Measurements from ENCODE around the gene PRKCH.
A peak's percentile ranks its signal among the peaks of the same experiment; 100 is the strongest.
"Not testable (repeated sequence)": the region's sequence is repeated elsewhere in the genome, so short reads cannot be mapped to it uniquely, and the experiment has no call there.

Gene PRKCH

DNA sequence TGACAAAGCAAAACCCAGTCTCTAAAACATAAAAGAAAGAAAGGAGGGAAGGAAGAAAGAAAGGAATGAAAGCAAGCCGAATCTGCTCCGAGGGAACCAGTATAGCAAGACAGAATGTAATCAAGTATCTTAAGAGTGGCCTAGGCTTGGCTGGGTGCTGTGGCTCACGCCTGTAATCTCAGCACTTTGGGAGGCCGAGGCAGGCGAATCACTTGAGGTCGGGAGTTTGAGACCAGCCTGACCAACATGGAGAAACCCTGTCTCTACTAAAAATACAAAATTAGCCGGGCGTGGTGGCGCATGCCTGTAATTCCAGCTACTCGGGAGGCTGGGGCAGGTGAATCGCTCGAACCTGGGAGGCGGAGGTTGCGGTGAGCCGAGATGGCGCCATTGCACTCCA is 1.2 kb upstream of the PRKCH start:
- POLR2A ChIA-PET; H3K36me3 ChIP-seq (ENCODE audit: control insufficient read depth in 2 of 2, insufficient read depth in 1 of 2, low read length in 2 of 2); H3K27ac ChIP-seq (ENCODE audit: extremely low read depth, low read depth, low read length); H3K4me1 ChIP-seq (ENCODE audit: control insufficient read depth, insufficient read depth, low read length); H3K9me3 ChIP-seq (ENCODE audit: control insufficient read depth, insufficient read depth, low read depth, low read length); H3K4me3 ChIP-seq (ENCODE audit: low read depth, low read length): not testable (repeated sequence)
- peak; percentile 45 for TF ChIP-seq ZNF366 (tag by site-specific recombination; conservative IDR thresholded peaks at IDR 0.05)
- CTCF ChIA-PET: interaction anchor here (1.7 kb wide), 1 partner anchor 24 kb away, joined by 5 read pairs; no protein-coding TSS in a partner anchor

GRCh38 chr14:61320806-61321384 is 484 bp upstream of the PRKCH start:
- CTCF ChIA-PET: no interaction called here
- POLR2A ChIA-PET: interaction anchor here (0.6 kb wide), 1 partner anchor 599 kb away, joined by 4 read pairs; no protein-coding TSS in a partner anchor
- H3K4me1 ChIP-seq (ENCODE audit: control insufficient read depth, insufficient read depth, low read length): no peaks in the 10 kb centered on the region
- H3K27ac ChIP-seq (ENCODE audit: extremely low read depth, low read depth, low read length): peak overlapping the region; percentile 56; the same call in 1 of the 2 replicates
- no peaks in the 10 kb centered on the region for H3K36me3 ChIP-seq (ENCODE audit: control insufficient read depth in 2 of 2, insufficient read depth in 1 of 2, low read length in 2 of 2)
- H3K9me3 ChIP-seq (ENCODE audit: control insufficient read depth, insufficient read depth, low read depth, low read length): no peaks in the 10 kb centered on the region
- peak overlapping the region; percentile 54 for H3K4me3 ChIP-seq (ENCODE audit: low read depth, low read length)
- no peak for TF ChIP-seq ZNF18 (tag by site-specific recombination; IDR thresholded peaks at IDR 0.05)
- peak; percentile 48; the same call in 1 of the 2 replicates for TF ChIP-seq ZIC2 (tag by site-specific recombination; IDR thresholded peaks at IDR 0.05)
- TF ChIP-seq KLF1 (tag by site-specific recombination; IDR thresholded peaks at IDR 0.05): no peak
- no peak for TF ChIP-seq PBX3 (CRISPR knock-in tag; IDR thresholded peaks at IDR 0.05)
- 0 out of 2 replicates have a peak, but pooled peaks have one; percentile 9 for TF ChIP-seq ZNF202 (tag by site-specific recombination; IDR thresholded peaks at IDR 0.05; ENCODE audit: borderline replicate concordance)
- no peak for TF ChIP-seq ZNF433 (tag by site-specific recombination; IDR thresholded peaks at IDR 0.05; ENCODE audit: low read depth)
- TF ChIP-seq, protein P1, sequence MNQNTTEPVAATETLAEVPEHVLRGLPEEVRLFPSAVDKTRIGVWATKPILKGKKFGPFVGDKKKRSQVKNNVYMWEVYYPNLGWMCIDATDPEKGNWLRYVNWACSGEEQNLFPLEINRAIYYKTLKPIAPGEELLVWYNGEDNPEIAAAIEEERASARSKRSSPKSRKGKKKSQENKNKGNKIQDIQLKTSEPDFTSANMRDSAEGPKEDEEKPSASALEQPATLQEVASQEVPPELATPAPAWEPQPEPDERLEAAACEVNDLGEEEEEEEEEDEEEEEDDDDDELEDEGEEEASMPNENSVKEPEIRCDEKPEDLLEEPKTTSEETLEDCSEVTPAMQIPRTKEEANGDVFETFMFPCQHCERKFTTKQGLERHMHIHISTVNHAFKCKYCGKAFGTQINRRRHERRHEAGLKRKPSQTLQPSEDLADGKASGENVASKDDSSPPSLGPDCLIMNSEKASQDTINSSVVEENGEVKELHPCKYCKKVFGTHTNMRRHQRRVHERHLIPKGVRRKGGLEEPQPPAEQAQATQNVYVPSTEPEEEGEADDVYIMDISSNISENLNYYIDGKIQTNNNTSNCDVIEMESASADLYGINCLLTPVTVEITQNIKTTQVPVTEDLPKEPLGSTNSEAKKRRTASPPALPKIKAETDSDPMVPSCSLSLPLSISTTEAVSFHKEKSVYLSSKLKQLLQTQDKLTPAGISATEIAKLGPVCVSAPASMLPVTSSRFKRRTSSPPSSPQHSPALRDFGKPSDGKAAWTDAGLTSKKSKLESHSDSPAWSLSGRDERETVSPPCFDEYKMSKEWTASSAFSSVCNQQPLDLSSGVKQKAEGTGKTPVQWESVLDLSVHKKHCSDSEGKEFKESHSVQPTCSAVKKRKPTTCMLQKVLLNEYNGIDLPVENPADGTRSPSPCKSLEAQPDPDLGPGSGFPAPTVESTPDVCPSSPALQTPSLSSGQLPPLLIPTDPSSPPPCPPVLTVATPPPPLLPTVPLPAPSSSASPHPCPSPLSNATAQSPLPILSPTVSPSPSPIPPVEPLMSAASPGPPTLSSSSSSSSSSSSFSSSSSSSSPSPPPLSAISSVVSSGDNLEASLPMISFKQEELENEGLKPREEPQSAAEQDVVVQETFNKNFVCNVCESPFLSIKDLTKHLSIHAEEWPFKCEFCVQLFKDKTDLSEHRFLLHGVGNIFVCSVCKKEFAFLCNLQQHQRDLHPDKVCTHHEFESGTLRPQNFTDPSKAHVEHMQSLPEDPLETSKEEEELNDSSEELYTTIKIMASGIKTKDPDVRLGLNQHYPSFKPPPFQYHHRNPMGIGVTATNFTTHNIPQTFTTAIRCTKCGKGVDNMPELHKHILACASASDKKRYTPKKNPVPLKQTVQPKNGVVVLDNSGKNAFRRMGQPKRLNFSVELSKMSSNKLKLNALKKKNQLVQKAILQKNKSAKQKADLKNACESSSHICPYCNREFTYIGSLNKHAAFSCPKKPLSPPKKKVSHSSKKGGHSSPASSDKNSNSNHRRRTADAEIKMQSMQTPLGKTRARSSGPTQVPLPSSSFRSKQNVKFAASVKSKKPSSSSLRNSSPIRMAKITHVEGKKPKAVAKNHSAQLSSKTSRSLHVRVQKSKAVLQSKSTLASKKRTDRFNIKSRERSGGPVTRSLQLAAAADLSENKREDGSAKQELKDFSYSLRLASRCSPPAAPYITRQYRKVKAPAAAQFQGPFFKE (tag by site-specific recombination; IDR thresholded peaks at IDR 0.05; ENCODE audit: borderline replicate concordance): no peak
- no peak for TF ChIP-seq SALL2 (tag by site-specific recombination; IDR thresholded peaks at IDR 0.05; ENCODE audit: borderline replicate concordance)
- TF ChIP-seq ZNF335 (tag by site-specific recombination; conservative IDR thresholded peaks at IDR 0.05): no peak
